HPDE6-E6E7 (cell line): ENCODE results near the gene POLR3C.
A peak's percentile ranks its signal among the peaks of the same experiment; 100 is the strongest.
"Not testable (repeated sequence)": the region's sequence is repeated elsewhere in the genome, so short reads cannot be mapped to it uniquely, and the experiment has no call there.

ENCODE experiments used
- DNase-seq: peaks from one replicate; pipeline ENCODE4 v3.0.0; 2011; ENCODE audit warnings: missing footprints; ENCODE audit errors: extremely low spot score

POLR3C gene, protein sequence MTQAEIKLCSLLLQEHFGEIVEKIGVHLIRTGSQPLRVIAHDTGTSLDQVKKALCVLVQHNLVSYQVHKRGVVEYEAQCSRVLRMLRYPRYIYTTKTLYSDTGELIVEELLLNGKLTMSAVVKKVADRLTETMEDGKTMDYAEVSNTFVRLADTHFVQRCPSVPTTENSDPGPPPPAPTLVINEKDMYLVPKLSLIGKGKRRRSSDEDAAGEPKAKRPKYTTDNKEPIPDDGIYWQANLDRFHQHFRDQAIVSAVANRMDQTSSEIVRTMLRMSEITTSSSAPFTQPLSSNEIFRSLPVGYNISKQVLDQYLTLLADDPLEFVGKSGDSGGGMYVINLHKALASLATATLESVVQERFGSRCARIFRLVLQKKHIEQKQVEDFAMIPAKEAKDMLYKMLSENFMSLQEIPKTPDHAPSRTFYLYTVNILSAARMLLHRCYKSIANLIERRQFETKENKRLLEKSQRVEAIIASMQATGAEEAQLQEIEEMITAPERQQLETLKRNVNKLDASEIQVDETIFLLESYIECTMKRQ

DNA sequence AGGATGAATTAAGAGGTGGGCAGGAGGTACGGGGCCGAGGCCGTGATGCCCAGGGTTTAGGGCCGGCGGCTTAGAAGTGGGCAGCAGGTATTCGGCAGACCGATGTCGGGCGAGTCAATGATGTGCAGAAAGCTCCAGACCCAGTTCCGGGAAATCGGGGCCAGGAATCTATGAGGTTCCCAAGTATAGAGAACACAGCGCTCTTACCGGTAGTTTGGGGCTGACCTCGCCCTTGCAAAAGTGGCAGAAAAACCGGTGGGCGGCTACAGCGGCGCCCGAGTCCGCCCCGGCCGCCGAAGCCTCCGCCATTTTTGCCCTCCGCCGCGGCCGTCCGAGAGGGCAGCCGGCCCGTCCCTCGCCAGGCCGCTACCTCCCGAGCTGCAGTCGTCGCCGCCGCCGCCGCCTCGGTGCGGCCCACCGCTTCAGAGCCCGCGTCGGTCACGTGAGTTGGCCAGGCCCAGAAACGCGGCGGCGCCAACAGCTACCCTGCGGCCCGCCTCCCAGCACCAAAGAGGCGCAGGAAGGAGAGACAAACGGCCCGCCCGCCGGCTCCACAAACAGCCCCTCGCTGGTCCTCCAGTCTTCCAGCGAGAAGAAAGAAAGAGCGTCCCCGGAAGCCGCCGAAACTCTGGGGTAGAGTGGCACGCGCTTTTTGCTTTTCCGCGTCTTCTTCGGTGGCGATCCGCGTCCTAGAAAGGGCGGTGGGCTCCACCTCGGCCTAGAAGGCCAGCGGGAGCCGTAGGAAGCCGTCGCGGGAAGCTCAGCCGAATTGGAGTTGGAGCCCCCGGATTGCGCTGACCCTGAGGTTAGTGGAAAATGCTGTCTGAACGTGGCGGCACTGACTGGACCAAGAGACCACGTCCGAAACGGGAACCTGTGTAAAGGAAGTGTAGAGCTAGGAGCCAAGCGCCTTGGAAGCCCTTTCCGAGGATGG lies at the start of gene POLR3C, which contains the start of gene RNF115:
Gene POLR3C, plus strand, starts transcription at position 636 of the 934 bp plus-strand sequence. CDS start 1,577 bp downstream, outside the sequence.
Gene RNF115, minus strand, starts transcription at position 531 of the 934 bp plus-strand sequence. Its CDS starts 222 bp downstream, at position 309.
- DNase-seq, result peak; percentile 84

GRCh38 chr1:145777357-145778145 lies 46.4 kb upstream of the POLR3C start:
- no peak for DNase-seq

DNA sequence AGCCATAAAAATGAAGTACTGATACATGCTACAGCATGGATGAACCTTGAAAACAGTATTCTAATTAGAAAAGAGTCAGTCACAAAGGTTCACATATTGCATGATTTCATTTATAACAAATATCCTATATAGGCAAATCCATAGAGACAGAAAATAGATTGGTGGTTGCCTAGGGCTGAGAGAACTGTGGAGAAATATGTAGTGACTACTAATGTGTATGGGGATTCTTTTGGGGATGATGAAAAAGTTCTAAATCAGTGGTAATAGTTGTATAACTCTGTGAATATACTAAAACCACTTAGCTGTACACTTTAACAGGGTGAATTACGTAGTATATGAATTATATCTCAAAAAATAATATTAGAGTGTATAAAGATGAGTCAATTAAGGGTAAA lies 45.9 kb upstream of the POLR3C start:
- DNase-seq, result no peak

DNA sequence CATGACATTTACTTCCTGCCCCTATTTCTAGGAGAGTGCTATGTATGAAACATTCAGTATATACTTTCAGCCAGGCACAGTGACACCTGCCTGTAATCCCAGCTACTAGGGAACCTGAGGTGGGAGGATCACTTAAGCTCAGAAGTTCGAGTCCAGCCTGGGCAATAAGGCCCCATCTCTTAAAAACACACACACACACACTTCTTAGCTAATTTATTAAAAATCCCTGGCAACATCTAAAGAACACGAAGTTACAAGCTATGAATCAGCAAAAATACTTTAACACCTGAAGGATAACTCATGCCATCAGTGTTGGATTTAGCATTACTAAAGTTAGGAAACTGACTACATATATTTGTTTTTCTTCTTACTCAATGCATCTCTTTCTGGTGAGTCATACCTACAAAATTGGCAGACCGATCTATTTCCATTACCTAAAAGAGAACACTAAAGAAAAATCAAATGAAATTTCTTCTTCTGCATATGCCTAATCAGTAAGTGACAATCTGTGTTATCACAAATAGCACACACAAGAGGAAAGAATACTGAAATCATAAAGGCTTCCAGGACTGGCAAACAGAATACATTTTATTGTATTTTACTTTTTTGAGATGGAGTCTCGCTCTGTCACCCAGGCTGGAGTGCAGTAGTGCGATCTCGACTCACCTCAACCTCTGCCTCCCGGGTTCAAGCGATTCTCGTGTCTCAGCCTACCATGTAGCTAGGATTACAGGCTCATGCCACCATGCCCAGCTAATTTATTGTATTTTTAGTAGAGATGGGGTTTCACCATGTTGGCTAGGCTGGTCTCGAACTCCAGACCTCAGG lies 41.5 kb upstream of the POLR3C start:
- peak; percentile 35 for DNase-seq

DNA sequence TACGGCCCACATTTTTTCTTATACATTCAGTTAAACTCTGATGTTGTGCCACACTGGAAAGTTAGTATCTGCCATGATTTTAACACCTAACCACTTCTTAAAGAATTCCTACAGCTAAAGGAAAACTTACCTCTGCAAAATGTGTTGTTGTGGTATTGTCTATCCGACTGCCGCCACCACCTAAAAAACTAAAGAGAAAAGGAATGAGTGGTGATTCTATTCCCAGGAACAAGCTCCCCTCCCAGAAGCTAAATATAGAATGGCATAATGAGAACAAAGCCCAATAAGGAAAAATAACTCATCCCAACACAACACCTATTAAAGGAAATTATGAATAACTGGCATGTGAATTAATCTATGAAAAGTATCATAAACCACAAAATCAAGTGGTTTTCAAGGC lies 39.6 kb upstream of the POLR3C start:
- no peak for DNase-seq

GRCh38 chr1:145785547-145785946 lies 38.5 kb upstream of the POLR3C start:
- DNase-seq, result no peak

- DNase-seq, result no peak
These were observed 37.7 kb upstream of the POLR3C start for GRCh38 chr1:145786271-145786670.

GRCh38 chr1:145788580-145788979 lies 35.4 kb upstream of the POLR3C start:
- DNase-seq, result no peak

GRCh38 chr1:145791860-145792259 lies 32.1 kb upstream of the POLR3C start:
- DNase-seq, result not testable (repeated sequence)

- DNase-seq, result no peak
These were observed 31.5 kb upstream of the POLR3C start for GRCh38 chr1:145792484-145792883.

GRCh38 chr1:145795257-145795881 lies 28.6 kb upstream of the POLR3C start:
- DNase-seq, result no peak

GRCh38 chr1:145796753-145797152 lies 27.2 kb upstream of the POLR3C start:
- no peak for DNase-seq

DNA sequence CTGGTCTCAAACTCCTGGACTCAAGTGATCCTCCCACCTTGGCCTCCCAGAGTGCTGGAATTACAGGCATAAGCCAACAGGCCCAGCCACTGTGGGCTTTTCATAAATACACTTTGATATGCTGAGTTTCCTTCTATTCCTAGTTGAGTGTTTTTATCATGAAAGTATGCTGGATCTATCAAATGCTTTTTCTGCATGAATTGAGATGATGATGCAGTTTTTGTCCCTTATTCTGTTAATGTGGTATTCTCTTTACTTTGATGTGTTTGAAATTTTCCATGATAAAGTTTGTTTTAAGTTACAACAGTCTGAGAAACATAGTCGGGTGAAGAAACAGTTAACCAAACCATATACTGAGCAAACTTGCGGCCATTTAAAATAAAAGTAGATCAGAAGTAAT lies 24.2 kb upstream of the POLR3C start:
- DNase-seq, result no peak

DNA sequence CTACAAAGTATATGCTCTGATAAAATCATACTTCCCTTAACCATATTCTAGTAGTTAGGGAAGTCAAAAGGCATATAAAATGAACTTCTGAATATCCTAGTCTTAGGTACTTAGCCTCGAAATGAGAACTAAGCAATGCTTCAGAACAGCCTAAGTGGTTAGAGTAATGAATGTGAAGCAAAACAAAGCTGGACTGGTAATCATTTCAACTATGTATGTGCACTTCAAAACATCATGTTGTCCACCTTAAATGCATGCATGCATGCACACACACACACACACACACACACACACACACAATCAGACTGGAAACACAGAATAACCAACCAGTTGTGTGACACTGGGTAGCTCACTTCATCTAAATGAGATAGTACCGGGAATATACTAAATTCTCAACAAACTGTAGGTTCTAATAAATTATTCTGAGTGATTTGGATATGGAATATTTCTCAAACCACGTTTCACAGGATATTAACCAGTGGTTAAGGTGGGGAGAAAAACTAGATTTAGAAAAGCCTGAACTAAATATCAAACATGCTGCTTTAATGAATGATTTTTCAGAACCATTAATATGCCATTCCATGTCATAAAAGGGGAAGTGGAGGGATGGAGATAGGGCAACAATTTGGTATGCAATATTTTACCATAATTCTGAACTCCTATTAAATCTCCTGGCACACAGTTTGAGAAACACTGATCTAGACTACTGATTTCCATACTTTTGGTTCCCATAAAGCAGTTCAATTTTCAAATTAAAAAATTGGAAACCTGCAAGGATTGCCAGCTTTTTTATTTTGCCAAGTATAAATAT lies 19.6 kb upstream of the POLR3C start:
- DNase-seq, result no peak

GRCh38 chr1:145805057-145805456 lies 18.9 kb upstream of the POLR3C start:
- no peak for DNase-seq

- no peak for DNase-seq
These were observed 17.6 kb upstream of the POLR3C start for GRCh38 chr1:145806408-145806807.

DNA sequence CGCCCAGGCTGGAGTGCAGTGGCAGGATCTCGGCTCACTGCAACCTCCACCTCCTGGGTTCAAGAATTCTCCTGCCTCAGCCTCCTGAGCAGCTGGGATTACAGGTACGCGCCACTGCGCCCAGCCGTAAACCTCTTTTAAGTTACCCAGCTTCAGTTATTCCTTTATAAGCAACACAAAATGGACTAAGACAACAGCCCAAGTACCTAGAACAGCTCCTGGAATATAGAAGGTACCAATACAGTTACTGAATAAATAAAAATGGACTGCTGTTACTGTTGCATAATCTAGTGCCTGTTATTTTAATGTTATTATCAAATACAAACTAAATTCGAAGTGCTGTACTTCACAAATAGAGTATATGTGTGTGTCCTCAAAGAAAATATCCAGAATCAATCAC lies 17.2 kb upstream of the POLR3C start:
- no peak for DNase-seq

DNA sequence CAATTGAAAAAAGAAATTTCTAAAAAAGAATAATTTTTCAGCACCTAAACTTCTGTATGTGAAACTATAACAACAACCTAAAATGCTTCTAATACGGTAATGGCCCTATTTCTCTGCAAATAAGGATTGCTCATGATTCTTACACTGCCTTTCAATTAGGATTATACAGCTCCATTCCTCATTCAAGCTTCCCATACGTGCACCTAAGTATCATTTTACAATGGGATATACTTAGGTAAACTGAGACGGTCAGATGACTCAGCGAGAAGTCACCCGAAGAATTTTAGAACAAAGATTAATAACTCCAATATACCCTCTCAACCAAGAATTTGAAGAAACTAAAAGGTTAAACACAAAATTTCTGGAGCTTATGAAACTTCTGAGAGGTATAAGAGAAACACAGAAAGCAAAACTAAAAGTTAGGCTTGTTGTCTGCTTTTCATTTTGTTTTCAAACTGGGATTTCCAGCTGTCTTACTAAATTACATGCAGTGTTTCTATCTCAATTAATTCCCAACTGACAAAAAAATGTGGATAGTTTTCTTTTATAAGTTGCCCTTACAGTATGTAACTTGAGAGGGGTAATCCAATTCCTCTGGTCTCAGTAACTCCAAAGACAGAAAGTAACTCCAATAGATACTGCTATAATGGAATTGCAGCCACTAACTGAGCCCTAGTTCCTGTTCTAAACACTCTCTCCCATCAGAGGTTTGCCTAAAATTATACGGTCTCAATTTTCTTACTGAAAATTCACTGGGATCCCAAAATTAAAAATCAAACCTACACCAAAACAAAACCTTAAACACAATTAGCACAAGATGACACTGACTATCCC lies 10.8 kb upstream of the POLR3C start:
- not testable (repeated sequence) for DNase-seq
